ENCODE data around the gene IQCM. TPM values are rescaled to one million over a fixed set of nuclear protein-coding genes. Genes with fewer than 3 reads are reported as not detected.

Gene IQCM
- total and polyA plus RNA-seq, 10 of the 15 experiments (the other 5 are each of a cell fraction or from before 2014, with no cell fraction given) = not detected

DNA sequence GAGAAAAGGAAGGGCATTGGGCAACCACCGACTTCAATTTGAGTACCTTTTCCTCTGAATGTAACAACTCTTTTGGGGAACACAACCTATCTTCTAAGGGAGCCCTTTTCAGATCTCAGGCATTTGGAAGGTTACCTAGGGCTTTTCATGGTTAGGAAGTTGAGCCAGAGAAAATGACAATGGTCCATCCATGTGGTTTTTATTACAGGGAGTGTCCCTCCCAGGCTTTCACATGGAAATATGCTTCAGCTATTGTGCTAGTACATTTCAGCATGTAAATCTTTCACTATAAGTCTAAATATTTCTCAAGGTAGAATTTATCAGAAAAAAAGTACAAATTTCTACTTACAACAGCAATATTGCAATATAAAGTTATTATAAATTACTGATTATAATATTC is 259.8 kb downstream of the IQCM start (continued):
- no peak for TF ChIP-seq ETV6 (conservative IDR thresholded peaks at IDR 0.05 in 1 of 2, IDR thresholded peaks at IDR 0.05 in 1 of 2; ENCODE audit: borderline replicate concordance in 1 of 2, low read depth in 1 of 2)
- TF ChIP-seq CBX5 (IDR thresholded peaks at IDR 0.05; ENCODE audit: low read depth) = no peak
- no peak for TF ChIP-seq ZNF24 (IDR thresholded peaks at IDR 0.05)
- no peak for TF ChIP-seq MYB (IDR thresholded peaks at IDR 0.05; ENCODE audit: borderline replicate concordance, low read depth, low read length)
- TF ChIP-seq YBX1 (IDR thresholded peaks at IDR 0.05) = no peak
- no peak for TF ChIP-seq ZNF274 (IDR thresholded peaks at IDR 0.05; ENCODE audit: insufficient read depth, insufficient read length)

DNA sequence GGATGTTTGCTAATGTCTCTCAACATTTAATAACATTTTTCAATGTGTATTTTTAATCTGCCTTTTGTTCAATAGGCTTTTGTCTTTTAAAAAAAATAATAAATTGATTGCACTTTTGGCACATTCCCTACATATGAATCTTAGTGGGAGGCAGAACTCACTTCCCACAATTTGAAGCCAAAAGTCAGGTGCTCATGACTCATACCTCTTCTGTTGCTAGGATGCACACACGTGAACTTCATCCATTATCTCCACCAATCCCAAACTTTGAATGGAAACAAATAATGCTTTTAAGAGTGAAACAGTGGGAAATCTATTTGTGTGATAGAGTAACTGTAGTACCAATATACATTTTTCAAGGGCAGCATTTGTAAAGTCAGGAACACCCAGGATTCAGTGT is 260.5 kb downstream of the IQCM start:
- Histone ChIP-seq H3K4me2 (ENCODE audit: control insufficient read depth, insufficient read depth) (no peak overlapping the region), H3K27ac (ENCODE audit: control insufficient read depth, insufficient read depth) (no peak overlapping the region), H3K4me3 (no peak overlapping the region), H2AFZ (ENCODE audit: control insufficient read depth, low read depth, low read length) (no peak overlapping the region), H3K9ac (ENCODE audit: control insufficient read depth, insufficient read depth, low read length) (no peak overlapping the region), H3K27me3 (replicated peaks in 1 of 2; ENCODE audit: control insufficient read depth in 2 of 2, insufficient read depth in 2 of 2, low read length in 1 of 2) (no peaks in the 10 kb centered on the region), H4K20me1 (ENCODE audit: control insufficient read depth, insufficient read depth) (no peaks in the 10 kb centered on the region), H3K9me3 (replicated peaks; ENCODE audit: control insufficient read depth, insufficient read depth, low read length) (no peaks in the 10 kb centered on the region), H3K79me2 (ENCODE audit: control insufficient read depth, insufficient read depth, low read length) (no peaks in the 10 kb centered on the region), H3K4me1 (ENCODE audit: control insufficient read depth, insufficient read depth, low read length) (no peaks in the 10 kb centered on the region), H3K36me3 (ENCODE audit: control insufficient read depth in 2 of 2, insufficient read depth in 2 of 2, low read length in 1 of 2) (no peaks in the 10 kb centered on the region)
- intact Hi-C loops (cut with micrococcal nuclease; ENCODE audit: unreplicated experiment) (no loop called here), in situ Hi-C loops (cut with MboI) (no loop called here)
- ChIA-PET SMC1A (ENCODE audit: uncharacterized antibody, unreplicated experiment) (no interaction called here), POLR2A (no interaction called here), CTCF (no interaction called here), RAD21 (ENCODE audit: unreplicated experiment) (no interaction called here)
- DNase-seq (ENCODE audit: low read depth, low spot score) = no peak
- no TSS peak for BruUV-seq (replicated peaks)
- TF ChIP-seq GABPA (IDR thresholded peaks at IDR 0.05; ENCODE audit: low read depth) (no peak), EZH2 (IDR thresholded peaks at IDR 0.05; ENCODE audit: borderline replicate concordance, control insufficient read depth, low read depth, low read length) (no peak), E4F1 (IDR thresholded peaks at IDR 0.05; ENCODE audit: borderline replicate concordance, partially characterized antibody) (no peak), BMI1 (IDR thresholded peaks at IDR 0.05; ENCODE audit: borderline replicate concordance) (no peak)
- no peak for ATAC-seq
- WGBS (ENCODE audit: insufficient coverage, insufficient replicate concordance, low lambda C conversion rate, missing lambda C conversion rate) = 25% methylated on average over 1 of the region's 1 CpG
- FAIRE-seq = no peak
